Measurements from ENCODE around the gene METTL9. TPM values are rescaled to one million over a fixed set of nuclear protein-coding genes. Genes with fewer than 3 reads are reported as not detected.
"Not testable (repeated sequence)": the region's sequence is repeated elsewhere in the genome, so short reads cannot be mapped to it uniquely, and the experiment has no call there.

The METTL9 gene
- total RNA-seq, 2 donors from 2014 or later, result 49.3 to 63.8 TPM

DNA sequence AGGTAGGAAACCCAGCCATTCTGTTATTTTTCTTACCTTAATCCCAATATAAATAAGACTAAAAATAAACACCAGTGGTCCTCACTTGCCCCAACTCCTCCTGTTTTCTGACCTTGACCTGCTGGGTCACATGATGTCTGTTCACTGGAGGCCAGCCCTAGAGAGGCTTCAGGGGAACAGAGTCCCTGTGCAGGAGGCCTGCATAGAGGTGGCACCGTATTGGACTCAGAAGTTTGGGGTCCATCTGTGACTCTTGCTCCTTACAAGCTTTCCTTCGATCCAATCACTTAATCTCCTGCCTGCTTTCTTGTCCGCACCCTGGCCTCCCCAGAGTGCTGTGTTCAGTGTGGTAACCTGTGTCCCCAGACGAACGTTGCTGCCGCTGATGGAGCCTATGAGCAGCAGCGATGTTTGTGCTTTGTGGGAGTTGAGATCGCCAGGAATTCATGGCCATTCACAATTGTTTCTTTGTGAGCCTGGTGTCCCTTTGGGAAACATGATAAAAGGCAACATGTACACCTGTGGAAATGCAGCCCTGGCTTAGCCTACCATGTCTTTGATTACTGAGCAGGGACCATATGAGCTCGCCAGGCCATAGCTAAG lies 48.3 kb downstream of the METTL9 start:
- DNase-seq, result no peak
- intact Hi-C loops (cut with DNase I), result no loop called here
- no peak for ATAC-seq

DNA sequence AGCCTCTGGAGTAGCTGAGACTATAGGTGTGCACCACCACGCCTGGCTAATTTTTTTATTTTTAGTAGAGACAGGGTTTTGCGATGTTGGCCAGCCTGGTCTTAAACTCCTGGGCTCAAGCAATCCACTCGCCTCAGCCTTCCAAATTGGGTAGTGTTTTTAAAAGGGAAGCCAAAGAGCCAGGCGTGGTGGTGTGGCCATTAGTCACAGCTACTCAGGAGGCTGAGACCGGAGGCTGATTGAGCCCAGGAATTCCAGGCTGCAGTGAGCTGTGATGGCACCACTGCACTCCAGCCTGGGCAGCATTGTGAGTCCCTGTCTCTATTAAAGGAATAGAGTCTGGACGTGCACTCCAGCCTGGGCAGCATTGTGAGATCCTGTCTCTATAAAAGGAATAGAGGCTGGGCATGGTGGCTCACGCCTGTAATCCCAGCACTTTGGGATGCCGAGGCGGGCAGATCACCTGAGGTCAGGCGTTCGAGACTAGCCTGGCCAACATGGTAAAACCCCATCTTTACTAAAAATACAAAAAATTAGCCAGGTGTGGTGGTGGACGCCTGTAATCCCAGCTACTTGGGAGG lies 50.5 kb downstream of the METTL9 start:
- ATAC-seq; DNase-seq; intact Hi-C loops (cut with DNase I): not testable (repeated sequence)

DNA sequence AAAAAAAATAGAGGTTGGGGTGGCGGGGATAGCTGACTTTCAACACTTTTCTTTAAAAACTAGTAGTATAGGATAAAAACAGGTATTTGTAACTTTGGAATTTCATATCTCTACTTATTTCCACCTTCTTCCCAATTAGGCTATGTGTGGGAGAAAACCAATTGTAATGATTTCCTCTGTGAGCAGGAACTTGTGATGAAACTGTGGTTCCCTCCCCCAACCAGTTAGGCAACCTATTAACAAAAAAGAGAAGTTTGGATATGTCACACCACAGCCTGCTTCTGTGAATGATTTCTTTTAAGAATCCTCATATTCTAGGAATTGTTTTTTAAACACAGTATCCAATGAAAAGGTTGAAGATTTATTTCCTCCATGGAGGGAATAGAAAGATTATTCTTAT lies 51.1 kb downstream of the METTL9 start:
- peak in 1 of 2 donors; percentile 32 for ATAC-seq
- no peak for DNase-seq
- intact Hi-C loops (cut with DNase I), result no loop called here

DNA sequence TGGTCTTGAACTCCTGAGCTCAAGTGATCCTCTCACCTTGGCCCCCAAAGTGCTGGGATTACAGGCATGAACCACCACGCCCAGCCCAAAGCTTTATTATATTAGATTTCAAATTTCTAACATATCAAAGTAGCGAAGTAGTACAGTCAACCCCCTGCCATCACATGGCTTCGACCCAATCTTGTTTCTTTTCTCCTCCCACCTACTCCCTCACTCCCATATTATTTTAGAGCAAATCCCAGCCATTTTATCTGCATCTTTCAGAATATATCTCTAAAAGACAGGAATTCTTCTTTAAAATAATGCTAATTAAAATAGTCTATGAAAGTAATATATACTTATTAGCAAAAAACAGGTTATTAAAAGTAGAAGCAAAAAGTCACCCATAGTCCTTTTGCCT lies 52.1 kb downstream of the METTL9 start:
- ATAC-seq (no peak), DNase-seq (no peak)
- intact Hi-C loops (cut with DNase I), result no loop called here

DNA sequence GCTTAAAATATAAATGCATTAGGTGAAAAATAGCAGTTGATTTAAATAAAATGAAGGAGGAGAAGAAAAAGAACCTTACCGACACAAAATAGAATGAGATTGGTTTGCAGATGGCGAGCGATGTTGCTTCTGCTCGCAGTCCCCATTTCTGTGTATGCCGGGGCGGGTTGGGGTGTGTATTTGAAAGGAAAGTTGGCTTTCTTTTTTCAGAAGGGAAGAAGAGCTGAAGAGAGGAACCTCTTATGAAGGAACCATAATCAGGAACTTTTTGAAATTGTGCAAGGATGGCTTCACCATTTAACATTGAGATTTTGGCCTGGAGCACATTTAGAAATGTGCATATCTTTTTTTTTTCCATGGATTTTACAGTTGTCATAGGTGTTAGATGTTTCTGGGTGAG lies 53.1 kb downstream of the METTL9 start, which contains the start of gene IGSF6:
Gene IGSF6, minus strand, starts transcription at position 156 of the 400 bp plus-strand sequence. Its CDS starts 10 bp downstream, at position 146.
- peak in 1 of 2 donors; percentile 27 for ATAC-seq
- intact Hi-C loops (cut with DNase I), result no loop called here
- DNase-seq, result no peak

DNA sequence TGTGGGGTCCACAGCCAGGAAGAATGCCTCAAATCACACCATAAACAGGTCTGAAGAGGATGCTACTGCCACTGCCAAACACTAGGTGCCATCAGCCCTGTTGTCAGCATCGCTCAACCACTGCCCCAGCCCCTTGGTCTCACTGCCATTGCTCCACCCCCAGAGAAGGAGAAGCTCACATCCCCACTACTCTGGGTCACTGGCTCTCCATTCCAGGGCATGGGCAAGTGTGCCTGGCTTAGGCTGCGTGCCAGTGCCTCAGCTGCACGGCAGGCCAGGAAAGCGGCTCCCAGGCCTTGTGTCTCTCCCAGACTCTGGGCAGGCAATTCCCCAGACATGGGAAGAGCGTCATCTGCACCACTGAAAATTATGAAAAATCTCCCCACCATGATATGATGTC lies 54.2 kb downstream of the METTL9 start:
- intact Hi-C loops (cut with DNase I), result no loop called here
- peak in 1 of 2 donors; percentile 43 for ATAC-seq
- no peak for DNase-seq

DNA sequence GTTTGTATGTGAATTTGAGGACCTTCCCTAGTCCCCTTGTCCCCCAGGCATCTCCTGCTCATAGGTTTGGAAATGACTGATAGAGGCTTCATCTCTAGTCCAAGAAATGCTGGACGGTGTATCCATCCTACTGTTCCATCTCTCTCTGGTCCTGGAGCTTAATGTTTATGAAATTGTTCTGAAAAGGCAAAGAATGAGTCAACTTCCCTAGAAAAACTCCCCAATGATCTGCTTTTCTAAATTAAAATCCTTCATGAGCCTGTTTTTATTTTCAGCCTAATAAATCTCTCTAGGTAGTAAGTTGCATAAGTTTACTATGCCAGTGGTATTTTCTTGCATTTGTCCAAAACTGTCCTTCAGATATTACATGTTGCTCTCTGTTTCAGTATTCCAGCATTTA lies 55.1 kb downstream of the METTL9 start:
- DNase-seq (no peak), ATAC-seq (no peak)
- intact Hi-C loops (cut with DNase I), result no loop called here

DNA sequence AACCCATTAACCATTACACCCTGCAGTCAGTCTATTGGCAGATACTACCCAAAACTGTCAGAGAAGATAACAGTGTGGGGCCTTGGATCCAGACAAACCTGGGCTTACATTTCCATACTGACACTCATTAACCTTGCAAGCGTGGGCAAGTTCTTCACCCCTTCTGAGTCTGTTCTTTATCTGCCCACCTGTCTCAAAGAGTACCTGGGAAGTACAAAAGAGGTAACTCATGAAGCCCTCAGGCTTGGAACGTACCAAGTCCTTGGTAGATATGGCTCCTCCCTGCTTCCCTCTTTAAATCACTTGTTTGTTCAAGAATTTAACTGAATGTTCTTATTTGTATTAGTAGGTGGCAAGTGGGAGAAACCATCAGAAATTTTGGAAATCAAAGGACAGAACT lies 55.5 kb downstream of the METTL9 start:
- intact Hi-C loops (cut with DNase I), result loop anchor here in 1 of 2 donors (5.0 kb wide), 1 partner anchor 57 kb away; no protein-coding TSS in a partner anchor

DNA sequence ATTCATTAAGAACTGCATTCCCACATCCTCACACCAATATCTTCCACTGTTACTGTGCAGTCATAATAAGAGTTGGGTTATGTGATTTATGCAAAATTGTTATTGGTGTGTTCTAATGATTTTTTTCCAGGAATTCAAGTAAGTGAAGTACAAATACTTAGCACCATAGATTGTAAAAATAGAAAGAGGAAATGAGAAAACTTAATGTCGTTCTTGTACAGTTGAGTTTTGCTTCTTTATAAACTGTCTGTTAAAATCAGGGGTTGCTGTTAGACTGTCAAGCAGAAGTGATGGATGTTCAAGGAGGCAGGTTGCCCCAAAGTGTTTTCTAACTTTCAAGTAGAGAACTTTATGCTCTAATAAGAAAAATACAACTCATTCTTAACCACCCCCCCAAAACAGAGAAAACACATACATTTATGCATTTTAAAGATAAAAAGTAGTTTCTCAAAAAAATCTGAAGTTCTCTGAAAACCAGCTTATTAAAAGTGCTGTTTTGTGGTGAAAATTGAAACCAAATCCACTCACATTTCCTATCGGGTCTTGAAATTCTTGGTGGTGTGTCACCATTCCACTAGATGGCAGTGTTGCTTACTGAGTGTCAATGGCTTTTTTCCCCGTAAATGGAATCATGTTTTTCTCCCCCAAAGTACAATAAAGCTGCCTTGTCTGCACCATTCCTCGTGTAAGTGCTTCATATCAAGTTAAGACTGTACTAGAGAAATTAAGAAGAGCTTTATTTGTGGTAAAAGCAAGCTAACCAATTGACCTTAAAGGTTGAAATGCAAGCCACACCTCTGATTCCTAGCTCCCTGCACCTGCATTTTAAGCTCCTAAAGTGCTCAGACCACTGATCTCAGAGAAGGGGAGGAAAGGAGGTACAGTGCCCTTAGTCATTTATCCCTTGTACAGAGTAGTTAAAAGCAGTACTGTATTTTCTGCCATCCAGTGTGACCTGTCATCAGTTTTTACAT lies 57.7 kb downstream of the METTL9 start:
- no peak for DNase-seq
- ATAC-seq, result no peak
- intact Hi-C loops (cut with DNase I), result loop anchor here in 1 of 2 donors (5.0 kb wide), 1 partner anchor 55 kb away; no protein-coding TSS in a partner anchor

More for the DNA sequence above, 55.5 kb downstream of the METTL9 start:
- no peak for DNase-seq
- no peak for ATAC-seq

DNA sequence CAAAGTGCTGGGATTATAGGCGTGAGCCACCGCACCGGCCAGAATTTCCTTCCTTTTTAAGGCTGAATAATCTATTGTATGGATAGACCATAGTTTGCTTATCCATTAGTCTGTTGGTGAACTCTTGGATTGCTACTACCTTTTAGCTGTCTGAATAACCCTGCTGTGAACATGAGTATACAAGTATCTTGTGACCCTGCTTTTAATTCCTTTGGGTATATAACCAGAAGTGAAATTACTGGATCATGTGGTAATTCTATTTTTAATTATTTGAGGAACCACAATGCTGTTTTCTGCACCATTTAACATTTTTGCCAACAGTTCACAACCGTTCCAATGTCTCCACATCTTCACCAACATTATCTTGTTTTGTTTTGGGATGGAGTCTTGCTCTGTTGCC lies 59.7 kb downstream of the METTL9 start:
- ATAC-seq (peak in 1 of 2 donors; percentile 22), DNase-seq (no peak)
- intact Hi-C loops (cut with DNase I), result loop anchor here (2.0 to 5.0 kb wide), 2 partner anchors 52 to 53 kb away; no protein-coding TSS in a partner anchor

DNA sequence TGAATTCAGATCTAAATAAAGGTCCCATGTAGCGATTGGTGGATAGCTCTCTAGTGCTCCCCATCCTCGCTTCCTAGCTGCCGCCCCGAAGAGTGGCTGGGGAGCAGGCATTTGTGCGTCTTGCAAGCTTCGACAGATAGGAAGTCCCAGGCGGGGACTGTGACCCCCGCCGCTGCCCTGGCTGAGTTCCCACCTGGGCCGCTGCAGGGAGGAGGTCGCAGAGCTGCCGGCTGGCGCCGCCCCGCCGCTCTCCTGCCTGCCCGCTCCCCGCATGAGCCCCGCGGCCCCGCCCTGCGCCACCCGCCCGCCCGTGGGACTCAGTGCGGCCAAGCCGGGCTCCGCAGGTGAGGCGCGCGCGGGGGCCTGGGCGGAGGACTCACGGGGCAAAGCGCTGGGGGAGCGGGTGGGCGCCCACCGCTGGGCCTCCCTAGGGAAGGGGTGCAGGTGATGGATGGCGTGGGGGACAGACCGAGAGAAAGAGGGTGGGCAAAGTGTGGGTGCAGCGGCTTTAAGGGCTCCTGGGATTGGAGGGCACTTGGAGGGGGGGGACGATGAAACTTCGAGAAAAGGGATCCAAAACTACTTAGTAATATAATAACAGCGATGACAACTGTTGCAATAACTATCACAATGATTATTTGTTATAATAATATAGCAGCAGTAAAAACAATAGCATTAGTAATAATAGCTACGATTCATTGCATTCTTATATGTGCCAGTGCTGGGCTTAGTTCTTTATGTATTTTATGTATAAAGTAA lies 64.7 kb downstream of the METTL9 start, which contains the start of gene OTOA:
Gene OTOA, plus strand, starts transcription at position 80 of the 759 bp plus-strand sequence. CDS start 14,547 bp downstream, outside the sequence.
- intact Hi-C loops (cut with DNase I), result no loop called here
- ATAC-seq (peak; percentile 42 to 50), DNase-seq (no peak)

DNA sequence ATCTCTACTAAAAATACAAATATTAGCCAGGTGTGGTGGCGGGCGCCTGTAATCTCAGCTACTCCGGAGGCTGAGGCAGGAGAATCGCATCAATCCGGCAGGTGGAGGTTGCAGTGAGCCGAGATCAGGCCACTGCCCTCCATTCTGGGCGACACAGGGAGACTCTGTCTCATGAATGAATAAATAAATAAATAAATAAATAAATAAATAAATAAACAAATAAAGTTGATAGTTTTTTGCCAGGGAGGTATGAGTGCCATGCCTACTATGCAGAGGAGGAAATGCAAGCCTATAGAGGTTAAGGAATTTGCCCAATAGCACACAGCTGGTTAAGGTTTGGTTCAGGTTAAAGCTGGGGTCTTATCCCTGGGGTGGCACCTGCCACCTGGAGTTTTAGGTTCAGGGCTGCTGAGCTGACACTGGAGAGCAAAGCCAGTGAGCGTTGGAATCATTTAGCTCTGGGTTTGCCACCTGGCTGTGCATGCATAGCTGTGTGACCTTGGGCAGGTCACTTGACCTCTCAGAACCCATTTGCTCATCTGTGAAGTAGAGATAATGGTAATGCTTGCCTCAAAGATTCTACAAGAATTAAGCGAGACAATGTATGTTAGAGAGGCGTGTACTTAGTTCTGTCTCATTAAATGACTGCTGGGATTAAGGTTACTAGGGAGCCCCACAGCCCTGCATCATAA lies 65.6 kb downstream of the METTL9 start:
- intact Hi-C loops (cut with DNase I), result no loop called here
- ATAC-seq (no peak), DNase-seq (no peak)

DNA sequence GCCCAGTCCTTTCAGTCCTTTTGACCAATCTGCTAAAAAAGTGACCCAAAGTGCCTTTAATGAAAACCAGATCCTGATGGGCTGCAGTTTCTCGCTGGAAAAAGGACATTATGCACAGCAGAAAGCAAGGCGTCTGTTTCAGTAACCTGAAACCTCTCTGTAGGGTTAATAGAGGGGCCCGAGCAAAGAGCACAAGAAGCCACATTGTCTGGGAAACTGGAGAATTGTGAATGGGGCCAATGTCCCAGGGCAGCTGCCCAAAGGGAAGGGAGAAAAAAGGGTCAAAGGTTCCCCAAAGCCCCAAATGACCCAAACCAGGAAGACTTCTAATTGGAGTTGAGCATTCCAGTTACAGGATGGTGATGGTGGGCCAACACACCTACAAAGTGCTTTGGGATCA lies 67.4 kb downstream of the METTL9 start:
- DNase-seq (no peak), ATAC-seq (no peak)
- intact Hi-C loops (cut with DNase I), result no loop called here

DNA sequence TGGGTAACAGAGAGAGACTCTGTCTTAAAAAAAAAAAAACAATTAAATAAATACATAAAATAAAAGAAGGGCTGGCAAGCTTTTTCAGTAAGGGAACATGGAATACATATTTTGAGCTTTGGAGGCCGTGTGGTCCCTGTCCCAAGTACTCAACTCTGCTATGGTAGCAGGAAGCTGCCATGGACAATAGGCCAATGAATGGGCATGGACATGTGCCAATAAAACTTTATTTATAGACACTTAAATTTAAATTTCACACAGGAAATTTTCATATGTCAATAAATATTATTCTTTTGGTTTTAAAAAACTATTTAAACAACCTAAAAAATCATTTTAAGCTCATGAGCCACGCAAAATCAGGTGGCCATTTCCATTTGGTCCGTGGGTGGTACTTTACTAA lies 68.2 kb downstream of the METTL9 start:
- DNase-seq (no peak), ATAC-seq (no peak)
- intact Hi-C loops (cut with DNase I), result no loop called here

DNA sequence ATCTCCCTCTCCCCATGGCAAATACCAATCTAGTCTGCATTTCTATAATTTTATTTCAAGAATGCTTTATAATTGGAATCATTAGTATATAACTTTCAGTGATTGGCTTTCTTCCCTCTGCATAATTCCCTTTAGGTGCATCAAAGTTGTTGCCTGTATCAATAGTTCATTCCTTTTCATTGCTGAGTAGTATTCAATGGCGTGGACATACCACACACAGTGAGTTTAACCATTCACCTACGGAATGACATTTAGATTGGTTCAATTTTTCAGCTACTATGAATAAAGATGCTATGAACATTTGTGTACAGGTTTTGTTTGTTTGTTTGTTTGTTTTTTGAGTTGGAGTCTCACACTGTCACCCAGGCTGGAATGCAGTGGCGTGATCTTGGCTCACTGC lies 74.1 kb downstream of the METTL9 start:
- intact Hi-C loops (cut with DNase I), result no loop called here
- DNase-seq (no peak), ATAC-seq (no peak)

DNA sequence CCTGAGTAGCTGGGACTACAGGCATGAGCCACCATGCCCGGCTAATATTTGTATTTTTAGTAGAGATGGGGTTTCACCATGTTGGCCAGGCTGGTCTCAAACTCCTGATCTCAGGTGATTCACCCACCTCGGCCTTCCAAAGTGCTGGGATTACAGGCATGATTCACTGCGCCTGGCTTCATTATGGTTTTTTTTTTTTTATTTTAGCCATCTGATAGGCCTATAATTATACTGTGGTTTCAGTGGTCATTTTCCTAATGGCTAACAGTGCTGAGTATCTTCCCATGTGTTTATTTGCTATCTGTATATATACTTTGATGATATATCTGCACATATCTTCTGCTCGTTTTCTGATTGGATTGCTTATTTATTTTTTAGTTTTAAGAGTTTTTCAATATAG lies 75.1 kb downstream of the METTL9 start:
- ATAC-seq; intact Hi-C loops (cut with DNase I); DNase-seq: not testable (repeated sequence)

DNA sequence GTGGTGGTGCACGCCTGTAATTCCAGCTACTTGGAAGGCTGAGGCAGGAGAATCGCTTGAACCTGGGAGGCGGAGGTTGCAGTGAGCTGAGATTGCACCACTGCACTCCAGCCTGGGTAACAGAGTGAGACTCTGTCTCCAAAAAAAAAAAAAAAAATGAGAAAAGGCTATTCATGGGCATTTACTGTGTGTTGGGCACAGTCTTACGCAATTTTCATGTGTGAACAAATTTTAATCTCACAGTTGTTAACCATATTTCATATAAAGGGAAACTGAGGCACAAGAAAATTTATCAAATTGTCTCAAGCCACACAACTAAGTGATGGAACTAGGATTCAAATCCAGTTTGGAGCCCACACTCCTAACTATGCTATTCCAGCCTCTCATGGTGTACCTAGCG lies 81.3 kb downstream of the METTL9 start:
- intact Hi-C loops (cut with DNase I); DNase-seq; ATAC-seq: not testable (repeated sequence)

DNA sequence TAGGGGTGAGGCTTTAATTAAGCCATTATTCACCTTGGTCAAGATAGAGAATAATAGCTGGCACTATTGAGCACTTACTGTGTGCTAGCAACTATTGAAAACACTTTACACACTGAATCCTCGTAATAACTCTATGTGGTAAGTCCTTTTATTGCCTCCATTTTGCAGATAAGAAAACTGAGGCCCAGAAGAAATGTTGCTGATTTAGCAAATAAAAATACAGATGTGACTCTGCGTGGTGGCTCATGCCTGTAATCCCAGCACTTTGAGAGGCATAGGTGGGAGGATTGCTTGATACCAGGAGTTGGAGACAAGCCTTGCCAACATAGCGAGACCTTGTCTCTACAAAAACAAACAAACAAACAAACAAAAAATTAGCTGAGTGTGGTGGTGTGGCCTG lies 83.8 kb downstream of the METTL9 start:
- intact Hi-C loops (cut with DNase I), result no loop called here
- ATAC-seq (no peak), DNase-seq (no peak)
